HCT116 (cell line): Measurements from ENCODE around the gene EYA2. TPM values are rescaled to one million over a fixed set of nuclear protein-coding genes. Genes with fewer than 3 reads are reported as not detected.

Experiments used
- ATAC-seq: fragments of 200-7000 bp; cut with Tn5 transposase; 2 replicates; pipeline ENCODE4 v1.9.1; 2020; ENCODE audit warnings: mild to moderate bottlenecking, moderate library complexity
- BruUV-seq: library from RNA; stranded (reverse); fragments of 400-500 nt; replicated peaks from 2 replicates; lab custom pipeline; 2021; lab: Mats Ljungman, UMichigan
- CTCF ChIA-PET: fragments of 300-600 bp; sonication (Branson Sonifier 250); formaldehyde crosslinking; loops from one replicate; lab custom pipeline; 2021; ENCODE audit warnings: antibody characterized with exemption; lab: Charles Lee
- POLR2A ChIA-PET: fragments of 300-600, 350-600 bp; sonication (Branson Sonifier 250); formaldehyde crosslinking; loops from one replicate; lab custom pipeline; 2021; ENCODE audit warnings: antibody characterized with exemption; lab: Charles Lee
- RAD21 ChIA-PET, 2 experiments: fragments of 300-600 bp; sonication (Branson Sonifier 250); formaldehyde crosslinking; loops; one replicate each; lab custom pipeline; 2023; ENCODE audit warnings: low total read pairs in 2 of 2; ENCODE audit not compliant: uncharacterized antibody in 2 of 2, unreplicated experiment in 2 of 2, low non-redundant PET in 1 of 2; lab: Charles Lee
- DNase-seq: peaks from one replicate; pipeline ENCODE4 v3.0.0-alpha.2; 2010; ENCODE audit warnings: low read depth, low spot score
- H2AFZ ChIP-seq: fragments of 200-600 bp; shearing (Covaris generic), sonication (generic); 2 replicates; pipeline ENCODE4 v1.6.1; 2017; ENCODE audit warnings: low read depth, mixed run types, mixed read lengths, antibody characterized with exemption, low read length; ENCODE audit not compliant: poor library complexity, severe bottlenecking
- H3K27ac ChIP-seq: 2 replicates; pipeline ENCODE4 v1.5.1; 2012; ENCODE audit warnings: low read depth, low read length
- H3K27me3 ChIP-seq: fragments of 200-600 bp; sonication (generic); 2 replicates; pipeline ENCODE4 v1.6.1; 2016; ENCODE audit warnings: mixed run types, low read length, mixed read lengths; ENCODE audit not compliant: insufficient read depth
- H3K36me3 ChIP-seq, 2 experiments: fragments of 200-500 bp in 1 of 2; fragments of 200-600 bp in 1 of 2; sonication (Bioruptor generic) in 1 of 2; sonication (generic) in 1 of 2; 2 replicates each; pipeline versions ENCODE4 v1.5.1 to v1.6.1; 2014 to 2016; ENCODE audit warnings: low read length in 2 of 2, inconsistent platforms in 1 of 2, mixed read lengths in 1 of 2, mixed run types in 1 of 2; ENCODE audit not compliant: insufficient read depth in 2 of 2, control insufficient read depth in 1 of 2
- H3K4me1 ChIP-seq, 2 experiments: fragments of 200-600 bp in 1 of 2; sonication (generic) in 1 of 2; 2 replicates each; pipeline versions ENCODE4 v1.5.1 to v1.6.1; 2012 to 2017; ENCODE audit warnings: low read length in 2 of 2, inconsistent platforms in 1 of 2, mild to moderate bottlenecking in 1 of 2, mixed read lengths in 1 of 2, mixed run types in 1 of 2, moderate library complexity in 1 of 2; ENCODE audit not compliant: insufficient read depth in 2 of 2, control insufficient read depth in 1 of 2
- H3K4me2 ChIP-seq: fragments of 200-600 bp; sonication (generic); 2 replicates; pipeline ENCODE4 v1.6.1; 2017; ENCODE audit warnings: mixed run types, low read length, mixed read lengths
- H3K4me3 ChIP-seq, 2 experiments: fragments of 200-600 bp in 1 of 2; sonication (generic) in 1 of 2; replicated peaks in 1 of 2; 2 replicates each; pipeline ENCODE4 v1.5.1; 2011 to 2016; ENCODE audit warnings: low read length in 2 of 2, control low read depth in 1 of 2, low read depth in 1 of 2, mild to moderate bottlenecking in 1 of 2, mixed read lengths in 1 of 2, mixed run types in 1 of 2
- H3K79me2 ChIP-seq: fragments of 200-600 bp; sonication (generic); 2 replicates; pipeline ENCODE4 v1.6.1; 2017; ENCODE audit warnings: mild to moderate bottlenecking, mixed run types, low read length, moderate library complexity, mixed read lengths; ENCODE audit not compliant: insufficient read depth
- H3K9ac ChIP-seq: fragments of 200-600 bp; sonication (generic); 2 replicates; pipeline ENCODE4 v1.6.1; 2016; ENCODE audit warnings: low read length, mixed read lengths
- H3K9me2 ChIP-seq: fragments of 200-600 bp; sonication (generic), shearing (Covaris generic); 2 replicates; pipeline ENCODE4 v1.6.1; 2017; ENCODE audit warnings: mixed run types, mild to moderate bottlenecking, moderate library complexity; ENCODE audit not compliant: insufficient read depth
- H3K9me3 ChIP-seq, 2 experiments: fragments of 200-500 bp in 1 of 2; fragments of 200-600 bp in 1 of 2; sonication (Bioruptor generic) in 1 of 2; sonication (generic) in 1 of 2; 2 replicates each; pipeline ENCODE4 v1.6.1; 2014 to 2017; ENCODE audit warnings: low read length in 2 of 2, mixed read lengths in 2 of 2, inconsistent platforms in 1 of 2, low read depth in 1 of 2, mild to moderate bottlenecking in 1 of 2, mixed run types in 1 of 2, moderate library complexity in 1 of 2; ENCODE audit not compliant: control insufficient read depth in 1 of 2, insufficient read depth in 1 of 2
- H4K20me1 ChIP-seq: fragments of 200-600 bp; sonication (generic), shearing (Covaris generic); 2 replicates; pipeline ENCODE4 v1.6.1; 2017; ENCODE audit warnings: mixed run types, mild to moderate bottlenecking, moderate library complexity; ENCODE audit not compliant: insufficient read depth
- CBX3 ChIP-seq: IDR thresholded peaks from 2 replicates; pipeline ENCODE4 v1.6.1; 2012; ENCODE audit warnings: low read depth
- EGR1 ChIP-seq: IDR thresholded peaks from 2 replicates; pipeline ENCODE4 v1.6.1; 2012; ENCODE audit warnings: low read depth
- ELF1 ChIP-seq: IDR thresholded peaks from 2 replicates; pipeline ENCODE4 v1.6.1; 2012; ENCODE audit warnings: low read depth, borderline replicate concordance
- EZH2phosphoT487 ChIP-seq: fragments of 200-600 bp; IDR thresholded peaks from 2 replicates; pipeline ENCODE4 v1.6.1; 2018; ENCODE audit warnings: antibody characterized with exemption, borderline replicate concordance
- FOSL1 ChIP-seq: IDR thresholded peaks from 2 replicates; pipeline ENCODE4 v1.6.1; 2012; ENCODE audit warnings: low read depth
- JUND ChIP-seq: IDR thresholded peaks from 2 replicates; pipeline ENCODE4 v1.6.1; 2012
- POLR2AphosphoS5 ChIP-seq: IDR thresholded peaks from 2 replicates; pipeline ENCODE4 v1.6.1; 2011; ENCODE audit warnings: mild to moderate bottlenecking, low read depth, low read length, moderate library complexity
- RAD21 ChIP-seq: IDR thresholded peaks from 2 replicates; pipeline ENCODE4 v1.6.1; 2012; ENCODE audit warnings: low read depth, mild to moderate bottlenecking
- SP1 ChIP-seq: IDR thresholded peaks from 2 replicates; pipeline ENCODE4 v1.6.1; 2012; ENCODE audit warnings: low read depth
- SRF ChIP-seq: IDR thresholded peaks from 2 replicates; pipeline ENCODE4 v1.6.1; 2012; ENCODE audit warnings: low read depth
- YY1 ChIP-seq: IDR thresholded peaks from 2 replicates; pipeline ENCODE4 v1.6.1; 2011; ENCODE audit warnings: low read length, low read depth, moderate library complexity, mild to moderate bottlenecking; ENCODE audit not compliant: insufficient replicate concordance; ENCODE audit errors: extremely low read depth
- ZFX ChIP-seq: fragments of 450-650 bp; IDR thresholded peaks from 2 replicates; pipeline ENCODE4 v1.6.1; 2017
- intact Hi-C: fragments of 100-400 bp; cut with micrococcal nuclease; formaldehyde crosslinking; loops from 2 replicates; pipeline ENCODE4 v1.10.0; 2022
- total RNA-seq: library from RNA; stranded (reverse); gene quantifications from one replicate; pipeline ENCODE4 v1.2.1, GENCODE V29; 2021; ENCODE audit not compliant: unreplicated experiment
- TF ChIP-seq, protein P1 (sequence below): IDR thresholded peaks from 2 replicates; pipeline ENCODE4 v1.6.1; 2011; ENCODE audit warnings: mild to moderate bottlenecking, low read length, moderate library complexity; ENCODE audit not compliant: insufficient replicate concordance; ENCODE audit errors: extremely low read depth
- TF ChIP-seq, protein P2 (sequence below): IDR thresholded peaks from 2 replicates; pipeline ENCODE4 v1.6.1; 2012
- TF ChIP-seq, protein P3 (sequence below), 3 experiments: fragments of 200-600 bp in 1 of 3; sonication (generic) in 1 of 3; IDR thresholded peaks in 2 of 3; conservative IDR thresholded peaks in 1 of 3; 2 replicates each; pipeline ENCODE4 v1.5.1; 2012 to 2017; ENCODE audit warnings: low read depth in 2 of 3, low read length in 2 of 3, antibody characterized with exemption in 1 of 3, borderline replicate concordance in 1 of 3, control low read depth in 1 of 3, mild to moderate bottlenecking in 1 of 3, mixed read lengths in 1 of 3, mixed run types in 1 of 3, moderate library complexity in 1 of 3; ENCODE audit not compliant: insufficient read depth in 1 of 3

The EYA2 gene
- total RNA-seq, 1 experiment from 2014 or later, result not detected

DNA sequence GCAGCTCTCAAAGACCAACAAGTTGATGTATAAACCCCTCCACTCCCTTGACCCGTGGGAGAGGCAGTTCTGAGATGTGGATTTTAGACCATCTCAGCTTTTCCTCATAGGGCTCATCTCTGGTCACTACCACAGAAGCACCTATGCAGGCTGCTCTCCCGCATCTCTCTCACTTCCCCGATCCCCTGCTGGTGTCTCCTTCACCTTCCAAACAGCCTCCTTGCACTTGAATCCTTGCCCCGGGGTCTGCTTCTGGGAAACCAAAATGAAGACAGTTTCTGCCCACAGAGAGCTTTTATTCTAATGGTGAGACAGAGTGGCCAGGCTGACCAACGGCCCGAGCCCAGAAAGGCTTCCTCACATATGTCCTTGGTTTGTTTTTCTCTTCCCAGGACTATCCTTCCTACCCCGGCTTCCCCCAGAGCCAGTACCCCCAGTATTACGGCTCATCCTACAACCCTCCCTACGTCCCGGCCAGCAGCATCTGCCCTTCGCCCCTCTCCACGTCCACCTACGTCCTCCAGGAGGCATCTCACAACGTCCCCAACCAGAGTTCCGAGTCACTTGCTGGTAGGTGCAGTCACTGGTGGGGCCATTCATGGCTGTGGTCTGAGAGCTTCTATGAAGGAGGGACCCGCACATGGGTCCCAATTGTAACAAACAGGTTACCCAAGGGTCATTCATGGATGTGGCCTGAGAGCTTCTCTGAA is 179.3 kb downstream of the EYA2 start:
- ChIA-PET CTCF (no interaction called here), RAD21 (no interaction called here), POLR2A (no interaction called here)
- H3K79me2 ChIP-seq, result no peaks in the 10 kb centered on the region
- H3K4me3 ChIP-seq, result no peak overlapping the region
- H3K36me3 ChIP-seq, result no peaks in the 10 kb centered on the region
- no peaks in the 10 kb centered on the region for H3K27me3 ChIP-seq
- ATAC-seq (no peak), DNase-seq (no peak)
- no peaks in the 10 kb centered on the region for H4K20me1 ChIP-seq
- H3K4me2 ChIP-seq, result no peak overlapping the region
- no TSS peak for BruUV-seq
- no peaks in the 10 kb centered on the region for H3K9me2 ChIP-seq
- TF ChIP-seq SP1 (no peak), RAD21 (no peak), JUND (no peak), POLR2AphosphoS5 (no peak), FOSL1 (no peak), EZH2phosphoT487 (no peak), SRF (no peak), ELF1 (no peak), YY1 (no peak), ZFX (no peak), CBX3 (no peak), EGR1 (no peak)
- TF ChIP-seq, protein P1, sequence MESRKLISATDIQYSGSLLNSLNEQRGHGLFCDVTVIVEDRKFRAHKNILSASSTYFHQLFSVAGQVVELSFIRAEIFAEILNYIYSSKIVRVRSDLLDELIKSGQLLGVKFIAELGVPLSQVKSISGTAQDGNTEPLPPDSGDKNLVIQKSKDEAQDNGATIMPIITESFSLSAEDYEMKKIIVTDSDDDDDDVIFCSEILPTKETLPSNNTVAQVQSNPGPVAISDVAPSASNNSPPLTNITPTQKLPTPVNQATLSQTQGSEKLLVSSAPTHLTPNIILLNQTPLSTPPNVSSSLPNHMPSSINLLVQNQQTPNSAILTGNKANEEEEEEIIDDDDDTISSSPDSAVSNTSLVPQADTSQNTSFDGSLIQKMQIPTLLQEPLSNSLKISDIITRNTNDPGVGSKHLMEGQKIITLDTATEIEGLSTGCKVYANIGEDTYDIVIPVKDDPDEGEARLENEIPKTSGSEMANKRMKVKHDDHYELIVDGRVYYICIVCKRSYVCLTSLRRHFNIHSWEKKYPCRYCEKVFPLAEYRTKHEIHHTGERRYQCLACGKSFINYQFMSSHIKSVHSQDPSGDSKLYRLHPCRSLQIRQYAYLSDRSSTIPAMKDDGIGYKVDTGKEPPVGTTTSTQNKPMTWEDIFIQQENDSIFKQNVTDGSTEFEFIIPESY, result no peak
- TF ChIP-seq, protein P2, sequence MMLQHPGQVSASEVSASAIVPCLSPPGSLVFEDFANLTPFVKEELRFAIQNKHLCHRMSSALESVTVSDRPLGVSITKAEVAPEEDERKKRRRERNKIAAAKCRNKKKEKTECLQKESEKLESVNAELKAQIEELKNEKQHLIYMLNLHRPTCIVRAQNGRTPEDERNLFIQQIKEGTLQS, result no peak
- TF ChIP-seq, protein P3, sequence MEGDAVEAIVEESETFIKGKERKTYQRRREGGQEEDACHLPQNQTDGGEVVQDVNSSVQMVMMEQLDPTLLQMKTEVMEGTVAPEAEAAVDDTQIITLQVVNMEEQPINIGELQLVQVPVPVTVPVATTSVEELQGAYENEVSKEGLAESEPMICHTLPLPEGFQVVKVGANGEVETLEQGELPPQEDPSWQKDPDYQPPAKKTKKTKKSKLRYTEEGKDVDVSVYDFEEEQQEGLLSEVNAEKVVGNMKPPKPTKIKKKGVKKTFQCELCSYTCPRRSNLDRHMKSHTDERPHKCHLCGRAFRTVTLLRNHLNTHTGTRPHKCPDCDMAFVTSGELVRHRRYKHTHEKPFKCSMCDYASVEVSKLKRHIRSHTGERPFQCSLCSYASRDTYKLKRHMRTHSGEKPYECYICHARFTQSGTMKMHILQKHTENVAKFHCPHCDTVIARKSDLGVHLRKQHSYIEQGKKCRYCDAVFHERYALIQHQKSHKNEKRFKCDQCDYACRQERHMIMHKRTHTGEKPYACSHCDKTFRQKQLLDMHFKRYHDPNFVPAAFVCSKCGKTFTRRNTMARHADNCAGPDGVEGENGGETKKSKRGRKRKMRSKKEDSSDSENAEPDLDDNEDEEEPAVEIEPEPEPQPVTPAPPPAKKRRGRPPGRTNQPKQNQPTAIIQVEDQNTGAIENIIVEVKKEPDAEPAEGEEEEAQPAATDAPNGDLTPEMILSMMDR (IDR thresholded peaks at IDR 0.05 in 2 of 3, conservative IDR thresholded peaks at IDR 0.05 in 1 of 3; ENCODE audit: borderline replicate concordance in 1 of 3, insufficient read depth in 1 of 3, low read depth in 2 of 3, low read length in 2 of 3), result no peak
- no peak overlapping the region for H2AFZ ChIP-seq
- no peak overlapping the region for H3K9ac ChIP-seq
- H3K9me3 ChIP-seq, result peaks cover 0 to 5% of the 10 kb centered on the region in 2 experiments; a peak in 1 of 4 replicates
- no peaks in the 10 kb centered on the region for H3K4me1 ChIP-seq
- H3K27ac ChIP-seq, result no peak overlapping the region
- intact Hi-C loops, result no loop called here
